ENCODE results near the gene CAPZB.

DNA sequence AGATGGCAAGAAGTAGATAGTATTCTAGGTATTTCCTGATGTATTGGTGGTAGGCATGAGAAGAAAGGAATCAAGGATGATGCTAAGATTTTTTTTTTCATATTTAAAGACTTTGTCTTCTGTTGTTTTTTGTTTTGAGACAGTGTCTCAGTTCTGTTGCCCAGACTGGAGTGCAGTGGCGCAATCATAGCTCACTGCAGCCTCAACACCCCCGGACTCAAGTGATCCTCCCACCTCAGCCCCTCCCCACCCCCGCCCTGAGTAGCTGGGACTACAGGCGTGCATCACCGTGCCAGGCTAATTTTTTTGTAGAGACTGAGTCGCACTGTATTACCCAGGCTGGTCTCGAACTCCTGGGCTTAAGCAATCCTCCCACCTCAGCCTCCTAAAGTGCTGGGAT is 2.8 kb upstream of the CAPZB start:
- TF ChIP-seq POLR2A (IDR thresholded peaks at IDR 0.05) = no peak
- TF ChIP-seq, protein P1, sequence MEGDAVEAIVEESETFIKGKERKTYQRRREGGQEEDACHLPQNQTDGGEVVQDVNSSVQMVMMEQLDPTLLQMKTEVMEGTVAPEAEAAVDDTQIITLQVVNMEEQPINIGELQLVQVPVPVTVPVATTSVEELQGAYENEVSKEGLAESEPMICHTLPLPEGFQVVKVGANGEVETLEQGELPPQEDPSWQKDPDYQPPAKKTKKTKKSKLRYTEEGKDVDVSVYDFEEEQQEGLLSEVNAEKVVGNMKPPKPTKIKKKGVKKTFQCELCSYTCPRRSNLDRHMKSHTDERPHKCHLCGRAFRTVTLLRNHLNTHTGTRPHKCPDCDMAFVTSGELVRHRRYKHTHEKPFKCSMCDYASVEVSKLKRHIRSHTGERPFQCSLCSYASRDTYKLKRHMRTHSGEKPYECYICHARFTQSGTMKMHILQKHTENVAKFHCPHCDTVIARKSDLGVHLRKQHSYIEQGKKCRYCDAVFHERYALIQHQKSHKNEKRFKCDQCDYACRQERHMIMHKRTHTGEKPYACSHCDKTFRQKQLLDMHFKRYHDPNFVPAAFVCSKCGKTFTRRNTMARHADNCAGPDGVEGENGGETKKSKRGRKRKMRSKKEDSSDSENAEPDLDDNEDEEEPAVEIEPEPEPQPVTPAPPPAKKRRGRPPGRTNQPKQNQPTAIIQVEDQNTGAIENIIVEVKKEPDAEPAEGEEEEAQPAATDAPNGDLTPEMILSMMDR (IDR thresholded peaks at IDR 0.05) = no peak

Data from adrenal gland (tissue), 5 donors.